ENCODE data around the gene NFKB2.

NFKB2 gene

GRCh38 chr10:102375250-102375649 lies 20.3 kb upstream of the NFKB2 start:
- H3K4me2 ChIP-seq: no peak overlapping the region
- H3K79me2 ChIP-seq (ENCODE audit: insufficient read depth, low read depth): no peaks in the 10 kb centered on the region
- no peaks in the 10 kb centered on the region for H3K27me3 ChIP-seq (ENCODE audit: insufficient read depth, low read depth)
- H3K36me3 ChIP-seq (ENCODE audit: insufficient read depth): no peaks in the 10 kb centered on the region; the same call in 1 of the 2 replicates
- no peak overlapping the region for H3K27ac ChIP-seq
- no peak overlapping the region for H3K4me3 ChIP-seq (IDR thresholded peaks at IDR 0.05; ENCODE audit: insufficient read depth, low read depth, low read length)
- no peaks in the 10 kb centered on the region for H4K20me1 ChIP-seq (ENCODE audit: insufficient read depth)
- TF ChIP-seq, protein P1, sequence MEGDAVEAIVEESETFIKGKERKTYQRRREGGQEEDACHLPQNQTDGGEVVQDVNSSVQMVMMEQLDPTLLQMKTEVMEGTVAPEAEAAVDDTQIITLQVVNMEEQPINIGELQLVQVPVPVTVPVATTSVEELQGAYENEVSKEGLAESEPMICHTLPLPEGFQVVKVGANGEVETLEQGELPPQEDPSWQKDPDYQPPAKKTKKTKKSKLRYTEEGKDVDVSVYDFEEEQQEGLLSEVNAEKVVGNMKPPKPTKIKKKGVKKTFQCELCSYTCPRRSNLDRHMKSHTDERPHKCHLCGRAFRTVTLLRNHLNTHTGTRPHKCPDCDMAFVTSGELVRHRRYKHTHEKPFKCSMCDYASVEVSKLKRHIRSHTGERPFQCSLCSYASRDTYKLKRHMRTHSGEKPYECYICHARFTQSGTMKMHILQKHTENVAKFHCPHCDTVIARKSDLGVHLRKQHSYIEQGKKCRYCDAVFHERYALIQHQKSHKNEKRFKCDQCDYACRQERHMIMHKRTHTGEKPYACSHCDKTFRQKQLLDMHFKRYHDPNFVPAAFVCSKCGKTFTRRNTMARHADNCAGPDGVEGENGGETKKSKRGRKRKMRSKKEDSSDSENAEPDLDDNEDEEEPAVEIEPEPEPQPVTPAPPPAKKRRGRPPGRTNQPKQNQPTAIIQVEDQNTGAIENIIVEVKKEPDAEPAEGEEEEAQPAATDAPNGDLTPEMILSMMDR (conservative IDR thresholded peaks at IDR 0.05; ENCODE audit: low read depth, low read length): no peak
- H3K9ac ChIP-seq: no peak overlapping the region
- H3K4me1 ChIP-seq (ENCODE audit: low read depth, poor library complexity, severe bottlenecking): no peaks in the 10 kb centered on the region
- H2AFZ ChIP-seq (ENCODE audit: low read depth): no peak overlapping the region

DNA sequence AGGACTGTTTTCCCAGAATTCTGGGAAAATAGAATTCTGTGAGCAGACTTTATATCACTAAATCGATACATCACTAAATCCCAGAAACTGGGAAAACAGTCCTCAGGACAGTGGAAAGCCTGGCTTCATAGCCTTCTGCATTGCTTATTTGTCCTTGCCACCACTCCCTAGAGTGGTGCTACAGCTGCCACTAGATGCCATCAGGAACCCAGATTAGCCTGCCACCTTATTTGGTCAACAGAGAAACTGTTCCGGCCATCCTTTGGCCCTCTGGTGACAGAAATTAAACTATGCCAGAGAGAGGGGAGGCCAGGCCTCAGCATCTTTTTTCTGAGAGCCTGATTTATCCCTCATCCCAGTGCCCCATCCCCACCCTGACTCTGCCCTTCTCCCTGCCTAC lies 19.6 kb upstream of the NFKB2 start:
- no peak overlapping the region for H2AFZ ChIP-seq (ENCODE audit: low read depth)
- no peak overlapping the region for H3K4me2 ChIP-seq
- no peak overlapping the region for H3K27ac ChIP-seq
- no peaks in the 10 kb centered on the region for H3K79me2 ChIP-seq (ENCODE audit: insufficient read depth, low read depth)
- H4K20me1 ChIP-seq (ENCODE audit: insufficient read depth): no peaks in the 10 kb centered on the region
- no peak overlapping the region for H3K4me3 ChIP-seq (IDR thresholded peaks at IDR 0.05; ENCODE audit: insufficient read depth, low read depth, low read length)
- H3K4me1 ChIP-seq (ENCODE audit: low read depth, poor library complexity, severe bottlenecking): no peaks in the 10 kb centered on the region
- H3K36me3 ChIP-seq (ENCODE audit: insufficient read depth): no peaks in the 10 kb centered on the region
- no peaks in the 10 kb centered on the region for H3K27me3 ChIP-seq (ENCODE audit: insufficient read depth, low read depth)
- TF ChIP-seq, protein P1 (conservative IDR thresholded peaks at IDR 0.05; ENCODE audit: low read depth, low read length): no peak
- H3K9ac ChIP-seq: no peak overlapping the region

DNA sequence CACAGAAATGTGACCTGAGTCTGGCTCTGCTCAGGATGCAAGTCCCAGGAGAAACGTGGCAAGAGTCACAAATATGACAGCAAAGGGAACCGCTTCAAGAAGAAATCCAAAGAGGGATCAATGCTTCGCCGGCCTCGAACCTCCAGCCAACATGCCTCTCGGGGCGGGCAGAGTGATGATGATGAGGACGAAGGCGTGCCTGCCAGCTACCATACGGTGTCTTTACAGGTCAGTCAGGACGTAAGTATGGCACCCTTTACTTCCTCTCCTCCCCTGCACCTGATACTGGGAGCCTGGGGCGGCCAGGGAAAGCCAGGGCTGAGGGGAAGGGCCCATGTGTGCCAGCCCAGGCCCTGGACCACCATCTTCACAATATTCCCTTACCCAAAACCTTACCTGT lies 18.6 kb upstream of the NFKB2 start:
- Histone ChIP-seq H3K4me2 (no peak overlapping the region), H3K79me2 (ENCODE audit: insufficient read depth, low read depth) (no peaks in the 10 kb centered on the region), H4K20me1 (ENCODE audit: insufficient read depth) (no peaks in the 10 kb centered on the region), H3K27me3 (ENCODE audit: insufficient read depth, low read depth) (no peaks in the 10 kb centered on the region), H2AFZ (ENCODE audit: low read depth) (no peak overlapping the region), H3K4me3 (IDR thresholded peaks at IDR 0.05; ENCODE audit: insufficient read depth, low read depth, low read length) (no peak overlapping the region), H3K9ac (no peak overlapping the region), H3K27ac (no peak overlapping the region), H3K36me3 (ENCODE audit: insufficient read depth) (no peaks in the 10 kb centered on the region), H3K4me1 (ENCODE audit: low read depth, poor library complexity, severe bottlenecking) (no peaks in the 10 kb centered on the region)
- TF ChIP-seq, protein P1 (conservative IDR thresholded peaks at IDR 0.05; ENCODE audit: low read depth, low read length): no peak

DNA sequence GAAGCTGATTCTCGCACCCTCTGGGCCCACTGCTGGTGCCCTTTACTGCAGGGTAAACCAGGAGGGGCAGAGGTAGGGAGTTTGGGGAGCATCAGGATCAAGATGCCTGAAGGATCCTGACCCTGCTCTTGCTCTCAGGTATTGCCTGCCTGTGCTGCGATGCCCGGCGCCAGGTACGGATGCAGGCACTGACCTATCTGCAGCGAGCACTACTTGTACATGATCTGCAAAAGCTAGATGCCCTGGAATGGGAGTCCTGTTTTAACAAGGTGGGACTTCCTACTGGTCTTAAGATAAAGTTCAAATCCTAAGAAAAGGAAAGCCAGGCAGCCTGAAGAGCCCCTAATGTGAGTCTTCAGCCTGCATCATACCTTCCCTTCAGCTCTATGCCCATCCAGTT lies 16.1 kb upstream of the NFKB2 start:
- Histone ChIP-seq H2AFZ (ENCODE audit: low read depth) (no peak overlapping the region), H3K79me2 (ENCODE audit: insufficient read depth, low read depth) (no peaks in the 10 kb centered on the region)
- TF ChIP-seq, protein P1 (conservative IDR thresholded peaks at IDR 0.05; ENCODE audit: low read depth, low read length): no peak

More for the DNA sequence above, 16.1 kb upstream of the NFKB2 start:
- Histone ChIP-seq H3K27me3 (ENCODE audit: insufficient read depth, low read depth) (no peaks in the 10 kb centered on the region), H3K4me1 (ENCODE audit: low read depth, poor library complexity, severe bottlenecking) (peaks cover 3% of the 10 kb centered on the region), H3K27ac (no peak overlapping the region), H3K9ac (no peak overlapping the region), H3K4me3 (IDR thresholded peaks at IDR 0.05; ENCODE audit: insufficient read depth, low read depth, low read length) (no peak overlapping the region), H3K4me2 (no peak overlapping the region), H4K20me1 (ENCODE audit: insufficient read depth) (no peaks in the 10 kb centered on the region), H3K36me3 (ENCODE audit: insufficient read depth) (no peaks in the 10 kb centered on the region)
